HG03159 (cell line): Measurements from ENCODE around the gene SIL1.
"Not testable (repeated sequence)": the region's sequence is repeated elsewhere in the genome, so short reads cannot be mapped to it uniquely, and the experiment has no call there.

Experiments
- ATAC-seq: cut with Tn5 transposase; IDR thresholded peaks from one replicate; pipeline ENCODE4 v1.9.1; 2021; ENCODE audit warnings: mild to moderate bottlenecking, moderate library complexity; ENCODE audit not compliant: unreplicated experiment

The SIL1 gene

DNA sequence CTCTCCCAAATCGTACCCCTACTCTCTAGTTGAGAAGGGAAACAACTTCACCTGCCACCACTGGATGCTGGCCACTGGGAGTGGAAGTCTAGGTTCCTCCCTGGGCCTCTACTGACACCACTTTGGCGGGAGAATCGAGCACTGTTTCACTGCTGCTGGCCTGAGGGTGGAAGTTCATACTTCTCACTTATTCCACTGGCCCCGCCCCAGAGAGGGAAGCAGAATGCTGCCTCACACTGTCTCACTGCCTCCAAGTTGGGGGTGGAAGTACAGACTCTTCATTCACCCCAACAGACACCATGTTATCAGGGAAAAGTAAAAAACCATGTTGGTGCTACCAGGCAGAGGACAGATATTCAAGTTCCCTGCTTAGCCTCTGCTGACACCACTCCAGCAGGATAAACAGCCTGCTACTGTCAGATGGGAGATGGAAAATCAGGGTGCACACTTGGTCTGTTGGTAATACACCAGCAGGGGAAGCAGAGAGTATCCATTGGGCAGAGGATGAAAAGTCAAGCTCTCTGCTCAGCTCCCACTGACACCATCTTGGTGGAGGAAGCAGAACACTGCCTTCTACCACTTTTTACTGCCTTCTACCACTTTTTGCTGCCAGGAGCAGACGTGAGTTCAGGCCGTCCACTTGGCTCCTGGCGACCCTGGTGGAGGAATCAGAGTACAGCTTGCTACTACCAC is 159.4 kb downstream of the SIL1 start:
- no peak for ATAC-seq

- ATAC-seq = no peak
These were observed 160.4 kb downstream of the SIL1 start for GRCh38 chr5:139037732-139038131.

DNA sequence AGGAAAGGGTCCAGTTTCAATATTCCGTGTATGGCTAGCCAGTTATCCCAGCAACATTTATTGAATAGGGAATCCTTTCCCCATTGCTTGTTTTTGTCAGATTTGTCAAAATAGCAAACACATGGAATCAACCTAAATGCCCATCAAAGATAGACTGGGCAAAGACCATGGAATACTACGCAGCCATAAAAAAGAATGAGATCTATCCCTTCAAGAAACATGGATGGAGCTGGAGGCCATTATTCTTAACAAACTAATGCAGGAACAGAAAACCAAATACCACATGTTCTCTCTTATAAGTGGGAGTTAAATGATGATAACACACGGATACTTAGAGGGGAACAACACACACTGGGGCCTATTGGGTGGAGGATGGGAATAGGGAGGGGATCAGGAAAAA is 161.8 kb downstream of the SIL1 start:
- ATAC-seq = not testable (repeated sequence)

GRCh38 chr5:139027150-139027549 is 171.0 kb downstream of the SIL1 start:
- no peak for ATAC-seq

DNA sequence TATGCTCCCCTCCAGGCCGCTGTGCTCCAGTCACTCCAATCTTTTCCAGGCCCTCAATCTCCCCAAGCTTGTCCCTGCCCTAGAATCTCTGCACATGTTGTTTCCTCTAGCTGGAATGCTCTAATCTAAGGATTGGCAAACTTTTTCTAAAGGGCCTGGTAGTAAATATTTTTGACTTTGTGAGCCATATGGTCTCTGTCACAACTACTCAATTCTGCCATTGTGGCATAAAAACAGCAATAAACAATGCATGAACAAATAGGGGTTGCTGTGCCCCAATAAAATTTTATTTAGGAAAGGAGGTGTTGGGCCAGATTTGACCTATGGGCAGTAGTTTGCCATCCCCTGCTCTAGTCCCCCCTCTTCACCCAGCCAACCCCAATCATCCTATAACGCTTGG is 172.5 kb downstream of the SIL1 start:
- no peak for ATAC-seq

- no peak for ATAC-seq
These were observed 174.9 kb downstream of the SIL1 start for GRCh38 chr5:139023286-139023685.

- ATAC-seq = no peak
These were observed 175.6 kb downstream of the SIL1 start for GRCh38 chr5:139022528-139022927.

DNA sequence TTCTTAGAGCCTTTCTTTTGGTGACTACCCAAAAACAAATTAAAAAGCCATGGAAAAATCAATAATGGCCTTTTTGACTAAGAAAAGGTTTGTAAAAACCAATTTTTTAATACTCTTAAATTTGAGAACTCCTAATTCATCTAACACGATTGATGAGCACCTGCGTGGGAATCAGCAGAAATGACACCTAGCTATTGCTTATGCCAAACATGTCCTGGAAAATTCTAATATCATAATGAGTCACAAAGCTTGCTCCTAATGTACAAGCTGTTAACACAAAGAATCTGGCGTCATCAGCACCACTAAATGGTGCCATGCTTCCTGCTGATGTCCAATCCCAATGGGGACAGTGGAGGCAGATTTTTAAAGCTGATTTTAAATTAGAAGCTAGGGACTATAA is 176.8 kb downstream of the SIL1 start:
- ATAC-seq = no peak

DNA sequence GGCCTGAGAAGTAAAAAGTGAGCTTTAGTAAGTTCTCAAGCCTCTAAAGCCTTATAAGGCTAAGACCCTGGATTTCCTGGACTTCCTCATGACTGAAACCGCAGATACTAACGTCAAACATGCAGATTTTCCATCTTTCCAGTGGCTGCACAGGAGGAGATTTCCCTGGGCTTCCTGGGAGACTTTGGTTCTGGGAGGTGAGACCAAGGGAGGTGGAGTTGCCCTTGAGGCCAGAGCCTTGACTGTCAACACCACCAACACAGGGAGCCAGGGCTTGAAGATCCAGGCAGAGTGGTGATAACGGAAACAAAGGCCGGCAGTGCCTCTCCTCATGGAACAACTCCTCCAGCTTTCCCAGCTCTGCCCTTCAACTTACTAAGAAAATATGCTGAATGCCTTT is 178.3 kb downstream of the SIL1 start:
- ATAC-seq = no peak

GRCh38 chr5:139019211-139019610 is 179.0 kb downstream of the SIL1 start:
- ATAC-seq = no peak

DNA sequence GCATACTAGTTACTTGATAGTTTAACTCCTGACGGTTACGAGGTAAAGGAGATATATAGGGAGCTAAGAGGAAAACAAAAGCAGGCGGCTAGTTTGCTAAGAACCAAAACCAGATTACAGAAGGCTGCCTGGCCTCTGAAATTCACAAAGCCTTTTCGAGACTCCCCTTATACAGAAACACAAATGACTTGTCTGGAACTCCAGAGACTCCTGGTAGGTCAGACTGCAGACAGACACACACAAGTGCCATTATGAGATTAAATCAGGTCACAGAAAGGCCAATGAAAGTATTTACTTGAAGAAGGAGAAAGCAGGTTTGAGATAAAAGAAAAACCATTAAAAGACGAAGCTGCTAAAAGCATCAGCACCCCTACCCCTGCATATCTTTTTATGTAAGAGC is 180.5 kb downstream of the SIL1 start:
- ATAC-seq = no peak

GRCh38 chr5:139016186-139016585 is 182.0 kb downstream of the SIL1 start:
- ATAC-seq = no peak

DNA sequence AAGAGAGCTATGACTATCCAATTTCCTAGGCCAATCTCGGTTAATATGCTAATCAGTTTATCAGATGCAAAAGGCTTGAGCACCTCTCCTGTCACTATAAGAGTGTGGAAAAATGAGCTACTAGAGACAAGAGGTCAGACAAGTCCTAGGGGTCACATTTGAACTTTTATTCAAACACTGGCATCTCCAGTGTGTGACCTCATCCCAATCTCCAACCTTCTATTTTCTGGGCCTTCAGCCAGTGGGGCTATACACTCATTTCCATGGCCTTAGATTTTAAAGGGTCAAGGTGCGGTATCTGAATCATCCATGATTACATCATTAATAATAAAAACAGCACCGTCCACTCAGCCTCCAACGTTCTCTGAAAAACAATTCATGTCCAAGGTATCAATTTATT is 183.4 kb downstream of the SIL1 start:
- ATAC-seq = no peak

DNA sequence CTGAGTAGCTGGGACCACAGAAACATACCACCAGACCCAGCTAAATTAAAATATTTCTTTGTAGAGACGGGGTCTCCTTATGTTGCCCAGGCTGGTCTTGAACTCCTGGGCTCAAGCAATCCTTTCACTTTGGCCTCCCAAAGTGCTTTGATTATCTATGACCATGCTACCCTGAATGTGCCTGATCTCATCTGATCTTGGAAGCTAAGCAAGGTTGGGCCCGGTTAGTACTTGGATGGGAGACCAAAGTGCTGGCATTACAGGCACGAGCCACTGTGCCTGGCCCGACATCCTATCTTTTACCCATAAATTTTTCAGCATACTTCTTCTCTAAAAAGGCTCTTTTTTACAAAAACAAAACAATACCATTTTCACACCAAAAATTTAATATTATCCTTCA is 186.0 kb downstream of the SIL1 start:
- no peak for ATAC-seq

DNA sequence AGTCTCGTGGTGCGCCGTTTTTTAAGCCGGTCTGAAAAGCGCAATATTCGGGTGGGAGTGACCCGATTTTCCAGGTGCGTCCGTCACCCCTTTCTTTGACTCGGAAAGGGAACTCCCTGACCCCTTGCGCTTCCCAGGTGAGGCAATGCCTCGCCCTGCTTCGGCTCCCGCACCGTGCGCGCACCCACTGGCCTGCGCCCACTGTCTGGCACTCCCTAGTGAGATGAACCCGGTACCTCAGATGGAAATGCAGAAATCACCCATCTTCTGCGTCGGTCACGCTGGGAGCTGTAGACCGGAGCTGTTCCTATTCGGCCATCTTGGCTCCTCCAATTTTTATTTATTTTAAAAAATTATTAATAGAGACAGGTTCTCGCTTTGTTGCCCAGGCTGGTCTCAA is 187.0 kb downstream of the SIL1 start:
- ATAC-seq = not testable (repeated sequence)

GRCh38 chr5:139004374-139005307 is 193.5 kb downstream of the SIL1 start:
- no peak for ATAC-seq

- ATAC-seq = no peak
These were observed 198.5 kb downstream of the SIL1 start for GRCh38 chr5:138999674-139000073.

DNA sequence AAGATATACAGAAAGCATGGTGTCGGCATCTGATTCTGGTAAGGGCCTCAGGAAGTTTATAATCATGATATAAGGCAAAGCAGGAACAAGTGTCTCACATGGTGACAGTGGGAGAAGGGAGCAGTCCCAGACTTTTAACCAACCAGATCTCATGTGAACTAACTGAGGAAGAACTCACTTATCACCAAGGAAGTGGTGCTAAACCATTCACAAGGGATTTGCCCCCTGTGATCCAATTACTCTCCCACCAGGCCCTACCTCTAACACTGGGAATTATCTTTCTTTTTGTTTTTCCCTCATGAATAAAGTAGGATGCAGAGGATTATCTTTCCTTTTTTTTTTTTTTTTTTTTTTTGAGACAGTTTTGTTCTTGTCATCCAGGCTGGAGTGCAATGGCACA is 199.6 kb downstream of the SIL1 start:
- no peak for ATAC-seq

GRCh38 chr5:138996120-138996519 is 202.0 kb downstream of the SIL1 start:
- no peak for ATAC-seq

DNA sequence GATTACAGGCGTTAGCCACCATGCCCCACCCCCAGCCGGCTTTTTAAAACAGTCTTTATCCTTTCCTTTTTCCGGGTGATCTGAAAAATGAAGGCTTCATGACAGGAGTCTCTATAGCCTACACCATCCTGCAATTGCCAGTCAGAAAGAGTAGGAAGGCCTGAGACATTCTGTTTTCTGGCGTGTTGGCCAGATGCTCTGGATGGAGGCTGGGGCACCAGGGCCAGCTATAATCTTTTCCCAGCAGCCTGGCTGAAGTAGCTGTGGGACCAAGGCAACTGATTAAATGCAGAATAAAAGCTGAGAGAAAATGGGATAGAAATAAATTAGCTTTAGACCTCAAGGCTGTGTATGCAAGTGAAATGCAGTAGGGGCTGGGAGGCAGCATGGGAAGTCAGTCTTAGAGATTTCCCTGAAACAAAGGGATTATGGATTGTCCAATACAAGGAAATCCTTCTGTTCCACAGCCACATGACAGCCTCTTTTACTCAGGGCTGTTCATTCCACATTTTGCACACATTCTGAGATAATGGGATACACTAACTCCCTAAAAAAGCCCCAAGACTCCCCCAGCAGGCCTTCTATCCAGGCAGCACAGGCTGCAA is 207.1 kb downstream of the SIL1 start:
- no peak for ATAC-seq

GRCh38 chr5:138989720-138990119 is 208.4 kb downstream of the SIL1 start:
- ATAC-seq = no peak
